K562 (cell line): ENCODE measurements around the gene MADD. TPM values are rescaled to one million over a fixed set of nuclear protein-coding genes. Genes with fewer than 3 reads are reported as not detected.

Experiments
- C11orf30 ChIP-seq: fragments of 450-650 bp; IDR thresholded peaks from 2 replicates; pipeline ENCODE4 v1.6.1; 2016; ENCODE audit warnings: low read depth, mild to moderate bottlenecking
- DLX4 ChIP-seq: fragments of 250-450 bp; sonication (Bioruptor Pico); IDR thresholded peaks from 2 replicates; pipeline ENCODE4 v1.6.1; 2021; ENCODE audit warnings: mild to moderate bottlenecking
- ELK3 ChIP-seq: fragments of 450-650 bp; formaldehyde crosslinking; IDR thresholded peaks from 2 replicates; pipeline ENCODE4 v1.4.0; 2020; ENCODE audit warnings: mild to moderate bottlenecking
- ERF ChIP-seq: fragments of 450-650 bp; formaldehyde crosslinking; IDR thresholded peaks from 2 replicates; pipeline ENCODE4 v1.4.0; 2020; ENCODE audit warnings: mild to moderate bottlenecking, mixed read lengths
- ESRRB ChIP-seq: fragments of 250-450 bp; sonication (Bioruptor Pico); IDR thresholded peaks from 2 replicates; pipeline ENCODE4 v1.5.0; 2020; ENCODE audit warnings: mild to moderate bottlenecking, moderate library complexity, borderline replicate concordance
- FOXK1 ChIP-seq: sonication (generic); formaldehyde crosslinking; IDR thresholded peaks from 2 replicates; pipeline ENCODE4 v1.8.0; 2022; ENCODE audit warnings: missing genetic modification reagents, mild to moderate bottlenecking, borderline replicate concordance
- GTF2E2 ChIP-seq: fragments of 200-800 bp; sonication (Bioruptor generic); IDR thresholded peaks from 2 replicates; pipeline ENCODE4 v1.6.1; 2016; ENCODE audit warnings: missing genetic modification characterization, missing compliant biosample characterization
- HMBOX1 ChIP-seq: sonication (generic); IDR thresholded peaks from 2 replicates; pipeline ENCODE4 v1.6.1; 2016
- JUND ChIP-seq, 2 experiments: IDR thresholded peaks; 2 replicates in 1 of 2; 3 replicates in 1 of 2; pipeline ENCODE4 v1.6.1; 2011; ENCODE audit warnings: borderline replicate concordance in 2 of 2, low read depth in 2 of 2, low read length in 2 of 2, improper control_type of control experiment in 1 of 2, missing biosample characterization in 1 of 2, missing genetic modification characterization in 1 of 2, missing genetic modification reagents in 1 of 2
- MTA3 ChIP-seq: fragments of 450-650 bp; formaldehyde crosslinking; IDR thresholded peaks from 2 replicates; pipeline ENCODE4 v1.6.1; 2017; ENCODE audit warnings: mild to moderate bottlenecking, borderline replicate concordance
- NFIX ChIP-seq: fragments of 250-450 bp; sonication (Bioruptor Pico); IDR thresholded peaks from 2 replicates; pipeline ENCODE4 v1.4.0; 2020; ENCODE audit warnings: low read depth, mild to moderate bottlenecking, moderate library complexity
- PCBP2 ChIP-seq: fragments of 200-400 bp; formaldehyde crosslinking; IDR thresholded peaks from 2 replicates; pipeline ENCODE4 v1.6.1; 2018; ENCODE audit warnings: low read length, low read depth, mild to moderate bottlenecking, moderate library complexity; ENCODE audit not compliant: poor library complexity, severe bottlenecking
- PKNOX1 ChIP-seq: fragments of 450-650 bp; IDR thresholded peaks from 2 replicates; pipeline ENCODE4 v1.6.1; 2016
- RBFOX2 ChIP-seq: fragments of 200-400 bp; formaldehyde crosslinking; IDR thresholded peaks from 2 replicates; pipeline ENCODE4 v1.6.1; 2017; ENCODE audit warnings: low read depth, mild to moderate bottlenecking, low read length, moderate library complexity
- TOE1 ChIP-seq, 2 experiments: fragments of 450-650 bp in 1 of 2; sonication (generic) in 1 of 2; formaldehyde crosslinking in 1 of 2; IDR thresholded peaks; 2 replicates each; pipeline versions ENCODE4 v1.7.1 to v1.8.0; 2016 to 2022; ENCODE audit warnings: borderline replicate concordance in 2 of 2, mild to moderate bottlenecking in 2 of 2, antibody characterized with exemption in 1 of 2, inconsistent platforms in 1 of 2, low read depth in 1 of 2, missing genetic modification reagents in 1 of 2, moderate library complexity in 1 of 2
- TSC22D4 ChIP-seq: fragments of 450-650 bp; IDR thresholded peaks from 2 replicates; pipeline ENCODE4 v1.6.1; 2016; ENCODE audit warnings: missing genetic modification characterization, missing biosample characterization, control low read depth
- ZBTB33 ChIP-seq: sonication (generic); formaldehyde crosslinking; IDR thresholded peaks from 2 replicates; pipeline ENCODE4 v1.8.1; 2023; ENCODE audit warnings: mild to moderate bottlenecking, missing genetic modification reagents
- ZC3H11A ChIP-seq: IDR thresholded peaks from 2 replicates; pipeline ENCODE4 v1.6.1; 2012; ENCODE audit warnings: low read depth, low read length, improper control_type of control experiment
- ZNF121 ChIP-seq: sonication (generic); formaldehyde crosslinking; conservative IDR thresholded peaks from 2 replicates; pipeline ENCODE4 v1.8.0; 2022; ENCODE audit warnings: missing genetic modification reagents
- ZNF146 ChIP-seq: IDR thresholded peaks from one replicate; pipeline ENCODE4 v1.6.1; 2018; ENCODE audit warnings: missing compliant biosample characterization; ENCODE audit not compliant: unreplicated experiment
- ZNF175 ChIP-seq: fragments of 200-800 bp; sonication (Bioruptor generic); IDR thresholded peaks from 2 replicates; pipeline ENCODE4 v1.6.1; 2016; ENCODE audit warnings: low read depth, mild to moderate bottlenecking, missing genetic modification characterization, missing compliant biosample characterization
- polyA plus RNA-seq, 8 experiments: library from polyadenylated mRNA; depleted of rRNA in 4 of 8; stranded (reverse) in 5 of 8; unstranded in 3 of 8; fragments of >200 nt; fragmentation: Nextera tagmentation in 2 of 8; fragmentation: Illumina TruSeq in 1 of 8; extraction: Ambion mirVana in 2 of 8; extraction: Trizol in 1 of 8; gene quantifications; 2 replicates each; pipeline versions ENCODE4 v1.2.1 to v1.2.3, GENCODE V29; 2011 to 2014; ENCODE audit warnings: inconsistent platforms in 1 of 8, missing spikeins in 1 of 8
- total RNA-seq, 7 experiments: library from RNA; depleted of rRNA in 6 of 7; stranded (reverse); fragments of >200 nt in 6 of 7; fragmentation: Illumina TruSeq in 2 of 7; extraction: Trizol in 2 of 7; gene quantifications; 2 replicates each; pipeline versions ENCODE4 v1.2.1 to v1.2.3, GENCODE V29; 2011 to 2021; ENCODE audit warnings: low replicate concordance in 1 of 7

Gene MADD
- total and polyA plus RNA-seq, 9 of the 15 experiments (the other 6 are each of a cell fraction or from before 2014, with no cell fraction given): 0.68 to 57.6 (median 33.6) TPM

GRCh38 chr11:47337229-47337924, 67.4 kb downstream of the MADD start (continued):
- no peak for TF ChIP-seq TSC22D4 (tag)
- TF ChIP-seq ZBTB33 (CRISPR knock-in tag): no peak
- no peak for TF ChIP-seq ESRRB (CRISPR knock-in tag)
- TF ChIP-seq ZNF121 (CRISPR knock-in tag): no peak
- TF ChIP-seq ZNF175 (CRISPR knock-in tag): no peak
- TF ChIP-seq PCBP2: no peak
- no peak for TF ChIP-seq ELK3 (CRISPR knock-in tag)
- TF ChIP-seq ZNF146 (CRISPR knock-in tag): no peak
- peak; percentile 53; the same call in 1 of the 2 replicates for TF ChIP-seq MTA3
- no peak for TF ChIP-seq HMBOX1
- TF ChIP-seq TOE1 (IDR thresholded peaks at IDR 0.05; ENCODE audit: borderline replicate concordance): peak; percentile 72; the same call in 1 of the 2 replicates
- no peak for TF ChIP-seq TOE1 (CRISPR knock-in tag; IDR thresholded peaks at IDR 0.05; ENCODE audit: borderline replicate concordance, low read depth)
- TF ChIP-seq ERF (CRISPR knock-in tag): no peak
- TF ChIP-seq FOXK1: no peak
- TF ChIP-seq NFIX: no peak
- TF ChIP-seq ZC3H11A: no peak
- TF ChIP-seq PKNOX1: no peak
- TF ChIP-seq JUND (IDR thresholded peaks at IDR 0.05; ENCODE audit: borderline replicate concordance, low read depth, low read length): peak; percentile 85
- peak; percentile 84; the same call in 2 of the 3 replicates for TF ChIP-seq JUND (tag; IDR thresholded peaks at IDR 0.05; ENCODE audit: borderline replicate concordance, low read depth, low read length)
- TF ChIP-seq RBFOX2: peak; percentile 29; the same call in 1 of the 2 replicates
- no peak for TF ChIP-seq GTF2E2 (tag)
- TF ChIP-seq DLX4 (CRISPR knock-in tag): no peak
- TF ChIP-seq C11orf30: peak; percentile 85
